Measurements from ENCODE around the gene DEPDC5.
"Not testable (repeated sequence)": the region's sequence is repeated elsewhere in the genome, so short reads cannot be mapped to it uniquely, and the experiment has no call there.

Gene DEPDC5

DNA sequence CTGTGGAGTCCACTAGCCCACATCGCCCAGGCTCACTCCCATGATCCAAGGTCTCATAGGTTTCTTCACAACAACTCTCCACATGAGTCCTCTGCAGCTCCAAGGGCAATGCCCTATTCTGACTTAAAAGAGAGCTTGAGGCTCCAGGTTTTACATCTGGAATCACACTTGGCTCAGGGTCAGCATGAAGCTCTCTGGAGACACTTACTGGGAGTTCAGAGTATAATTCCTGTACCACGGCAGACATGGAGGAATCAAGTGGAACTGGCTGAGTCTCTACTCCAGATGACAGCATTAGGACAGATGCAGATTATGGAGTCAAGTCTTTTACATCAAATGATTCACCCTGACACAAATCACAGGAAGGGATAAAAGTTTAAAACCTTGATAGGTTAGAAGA is 15.3 kb upstream of the DEPDC5 start:
- TF ChIP-seq ZFX (IDR thresholded peaks at IDR 0.05): no peak
- TF ChIP-seq, protein P1, sequence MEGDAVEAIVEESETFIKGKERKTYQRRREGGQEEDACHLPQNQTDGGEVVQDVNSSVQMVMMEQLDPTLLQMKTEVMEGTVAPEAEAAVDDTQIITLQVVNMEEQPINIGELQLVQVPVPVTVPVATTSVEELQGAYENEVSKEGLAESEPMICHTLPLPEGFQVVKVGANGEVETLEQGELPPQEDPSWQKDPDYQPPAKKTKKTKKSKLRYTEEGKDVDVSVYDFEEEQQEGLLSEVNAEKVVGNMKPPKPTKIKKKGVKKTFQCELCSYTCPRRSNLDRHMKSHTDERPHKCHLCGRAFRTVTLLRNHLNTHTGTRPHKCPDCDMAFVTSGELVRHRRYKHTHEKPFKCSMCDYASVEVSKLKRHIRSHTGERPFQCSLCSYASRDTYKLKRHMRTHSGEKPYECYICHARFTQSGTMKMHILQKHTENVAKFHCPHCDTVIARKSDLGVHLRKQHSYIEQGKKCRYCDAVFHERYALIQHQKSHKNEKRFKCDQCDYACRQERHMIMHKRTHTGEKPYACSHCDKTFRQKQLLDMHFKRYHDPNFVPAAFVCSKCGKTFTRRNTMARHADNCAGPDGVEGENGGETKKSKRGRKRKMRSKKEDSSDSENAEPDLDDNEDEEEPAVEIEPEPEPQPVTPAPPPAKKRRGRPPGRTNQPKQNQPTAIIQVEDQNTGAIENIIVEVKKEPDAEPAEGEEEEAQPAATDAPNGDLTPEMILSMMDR (conservative IDR thresholded peaks at IDR 0.05): no peak
- H3K27ac ChIP-seq: no peak overlapping the region

DNA sequence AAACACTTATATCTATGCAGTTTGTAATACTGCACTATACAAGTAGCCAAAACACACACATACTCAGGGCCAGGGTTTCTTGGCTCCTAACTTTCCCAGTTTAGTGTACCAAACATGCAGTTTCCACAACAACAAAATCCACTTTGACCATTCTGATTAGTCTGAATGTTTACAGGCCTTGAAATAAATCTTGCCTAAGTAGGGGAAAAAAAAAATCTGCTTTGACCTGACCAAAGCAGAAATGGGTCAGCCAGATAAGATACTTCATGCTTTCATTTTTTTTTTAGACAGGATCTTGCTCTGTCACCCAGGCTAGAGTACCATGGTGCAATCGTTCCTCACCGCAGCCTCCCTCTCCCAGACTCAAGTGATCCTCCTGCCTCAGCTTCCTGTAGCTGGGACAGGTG is 14.0 kb upstream of the DEPDC5 start:
- H3K27ac ChIP-seq: no peak overlapping the region
- no peak for TF ChIP-seq ZFX (IDR thresholded peaks at IDR 0.05)
- TF ChIP-seq, protein P1 (conservative IDR thresholded peaks at IDR 0.05): no peak

DNA sequence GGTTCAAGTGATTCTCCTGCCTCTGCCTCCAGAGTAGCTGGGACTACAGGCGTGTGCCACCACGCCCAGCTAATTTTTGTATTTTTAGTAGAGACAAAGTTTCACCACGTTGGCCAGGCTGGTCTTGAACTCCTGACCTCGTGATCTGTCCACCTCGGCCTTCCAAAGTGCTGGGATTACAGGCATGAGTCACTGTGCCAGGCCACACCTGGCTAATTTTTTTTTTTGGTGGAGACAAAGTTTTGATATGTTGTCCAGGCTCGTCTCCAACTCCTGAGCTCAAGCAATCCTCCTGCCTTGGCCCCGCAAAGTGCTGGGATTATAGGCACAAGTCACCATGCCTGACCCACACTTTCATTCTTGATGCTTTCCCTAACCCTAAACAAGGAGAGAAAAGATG is 13.5 kb upstream of the DEPDC5 start:
- H3K27ac ChIP-seq: not testable (repeated sequence)

DNA sequence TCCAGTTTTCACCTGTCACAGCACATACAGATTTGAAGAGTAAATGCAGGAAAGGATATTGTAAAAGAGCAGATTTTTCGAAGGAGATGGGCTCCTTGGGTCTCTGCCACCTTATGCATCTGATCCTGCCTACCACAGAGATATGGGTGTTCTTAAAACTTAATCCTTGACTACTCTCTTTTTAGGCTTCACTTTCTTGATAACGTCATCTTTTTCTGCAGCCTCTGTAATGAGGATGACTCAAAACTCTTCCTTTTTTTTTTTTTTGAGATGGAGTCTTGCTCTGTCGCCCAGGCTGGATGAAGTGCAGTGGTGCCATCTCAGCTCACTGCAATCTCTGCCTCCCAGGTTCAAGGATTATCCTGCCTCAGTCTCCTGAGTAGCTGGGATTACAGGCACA is 11.7 kb upstream of the DEPDC5 start:
- no peak overlapping the region for H3K27ac ChIP-seq
- TF ChIP-seq ZFX (IDR thresholded peaks at IDR 0.05): no peak
- TF ChIP-seq, protein P1 (conservative IDR thresholded peaks at IDR 0.05): no peak

DNA sequence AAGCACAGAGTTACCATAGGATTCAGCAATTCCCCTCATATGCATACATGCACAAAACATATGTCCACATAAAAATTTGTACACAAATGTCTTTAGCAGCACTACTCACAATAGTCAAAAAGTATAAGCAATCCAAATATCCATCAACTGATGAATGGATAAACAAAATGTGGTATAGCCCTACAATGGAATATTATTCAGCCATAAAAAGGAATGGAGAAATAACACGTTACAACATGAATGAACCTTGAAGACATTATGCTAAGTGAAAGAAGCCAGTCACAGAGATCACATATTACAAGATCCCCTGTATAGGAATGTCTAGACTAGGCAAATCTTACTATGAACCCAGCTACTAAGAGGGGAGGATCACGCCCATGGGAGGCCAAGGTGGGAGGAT is 11.1 kb upstream of the DEPDC5 start:
- TF ChIP-seq, protein P1 (conservative IDR thresholded peaks at IDR 0.05): no peak
- TF ChIP-seq ZFX (IDR thresholded peaks at IDR 0.05): no peak
- H3K27ac ChIP-seq: no peak overlapping the region

DNA sequence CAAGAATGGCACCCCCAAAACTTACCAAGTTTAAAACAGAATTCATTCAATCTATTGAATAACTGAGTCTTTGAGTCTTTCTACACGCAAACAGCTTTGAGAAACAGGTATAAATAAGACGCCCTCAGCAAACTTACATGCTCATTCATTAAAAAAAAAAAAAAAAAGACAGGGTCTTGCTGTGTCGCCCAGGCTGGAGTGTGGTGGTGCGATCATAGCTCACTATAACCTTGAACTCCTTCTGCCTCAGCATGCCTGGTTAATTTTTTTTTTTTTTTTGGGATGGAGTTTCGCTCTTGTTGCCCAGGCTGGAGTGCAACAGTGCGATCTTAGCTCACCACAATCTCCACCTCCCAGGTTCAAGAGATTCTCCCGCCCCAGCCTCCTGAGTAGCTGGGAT is 9.9 kb upstream of the DEPDC5 start:
- TF ChIP-seq, protein P1 (conservative IDR thresholded peaks at IDR 0.05): no peak
- no peak for TF ChIP-seq ZFX (IDR thresholded peaks at IDR 0.05)
- no peak overlapping the region for H3K27ac ChIP-seq

DNA sequence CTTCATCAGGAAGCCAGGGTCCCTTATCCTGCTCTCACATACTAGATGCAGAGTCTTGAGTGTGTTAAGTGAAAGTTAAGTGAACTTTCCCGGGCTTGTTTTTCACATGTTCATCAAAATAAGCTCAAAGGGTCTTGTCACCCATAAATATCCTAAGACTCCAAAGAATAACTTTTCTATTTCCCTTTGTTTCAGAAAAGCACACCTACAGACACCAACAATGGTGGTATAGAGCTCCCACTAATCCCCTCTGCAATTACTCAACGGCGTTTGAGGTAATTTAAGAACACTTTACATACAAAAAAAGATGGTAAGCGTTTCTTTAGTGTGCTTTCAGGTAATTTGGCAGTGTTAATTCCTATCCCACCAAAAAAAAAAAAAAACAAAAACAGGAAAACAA is 6.4 kb upstream of the DEPDC5 start:
- no peak for TF ChIP-seq ZFX (IDR thresholded peaks at IDR 0.05)
- TF ChIP-seq, protein P1 (conservative IDR thresholded peaks at IDR 0.05): no peak
- H3K27ac ChIP-seq: no peak overlapping the region

DNA sequence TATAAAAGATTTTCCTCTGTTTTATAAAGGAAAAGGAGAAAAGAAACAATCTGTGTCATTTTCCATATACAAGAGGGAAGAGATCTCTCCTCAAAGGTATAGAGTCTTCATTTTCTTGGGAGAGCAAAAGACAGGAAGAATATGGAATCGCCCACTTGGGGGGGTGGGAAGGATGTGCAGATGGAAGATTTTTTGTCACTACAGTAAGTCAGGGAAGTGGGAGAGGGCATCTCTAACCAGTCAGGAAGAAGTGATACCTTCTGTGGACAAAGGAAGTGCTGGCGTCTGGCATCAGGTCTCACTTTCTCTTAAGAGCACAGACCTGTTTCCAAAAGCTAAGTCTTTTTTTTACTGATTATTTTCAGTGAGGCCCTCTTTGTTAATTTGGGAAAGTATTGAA is 5.3 kb upstream of the DEPDC5 start:
- TF ChIP-seq, protein P1 (conservative IDR thresholded peaks at IDR 0.05): no peak
- TF ChIP-seq ZFX (IDR thresholded peaks at IDR 0.05): no peak
- H3K27ac ChIP-seq: no peak overlapping the region

Data from C4-2B (cell line).